CD8-positive, alpha-beta memory T cell (primary cell): ENCODE data around the gene ZP3. TPM values are rescaled to one million over a fixed set of nuclear protein-coding genes. Genes with fewer than 3 reads are reported as not detected.
"Not testable (repeated sequence)": the region's sequence is repeated elsewhere in the genome, so short reads cannot be mapped to it uniquely, and the experiment has no call there.

Experiments used
- CTCF ChIA-PET: fragments of 350-600 bp; sonication (Branson Sonifier 250); formaldehyde crosslinking; loops from one replicate; lab custom pipeline; 2021; ENCODE audit warnings: antibody characterized with exemption; lab: Charles Lee
- POLR2A ChIA-PET: fragments of 350-600 bp; sonication (Branson Sonifier 250); formaldehyde crosslinking; loops from one replicate; lab custom pipeline; 2021; ENCODE audit warnings: antibody characterized with exemption; lab: Charles Lee
- DNase-seq, 5 donors: peaks; one replicate each; pipeline versions ENCODE4 v3.0.0 to v3.0.0-alpha.2; 2020 to 2022; ENCODE audit warnings: mixed read lengths in 1 of 5
- H3K27ac ChIP-seq: one replicate; pipeline ENCODE4 v1.7.0; 2013; ENCODE audit warnings: low read depth, mild to moderate bottlenecking, low read length, moderate library complexity
- H3K27me3 ChIP-seq: 2 replicates; pipeline ENCODE4 v1.7.0; 2013; ENCODE audit warnings: low read length, mild to moderate bottlenecking; ENCODE audit not compliant: insufficient read depth, poor library complexity, severe bottlenecking
- H3K36me3 ChIP-seq: 2 replicates; pipeline ENCODE4 v1.7.0; 2013; ENCODE audit warnings: mild to moderate bottlenecking, low read length, moderate library complexity; ENCODE audit not compliant: insufficient read depth
- H3K4me1 ChIP-seq: 2 replicates; pipeline ENCODE4 v1.7.0; 2013; ENCODE audit warnings: mild to moderate bottlenecking, low read length, moderate library complexity; ENCODE audit not compliant: insufficient read depth
- H3K4me3 ChIP-seq: 2 replicates; pipeline ENCODE4 v1.7.0; 2013; ENCODE audit warnings: mild to moderate bottlenecking, low read length
- H3K9me3 ChIP-seq: 2 replicates; pipeline ENCODE4 v1.7.0; 2013; ENCODE audit warnings: mild to moderate bottlenecking, low read length
- H3K27ac Mint-ChIP-seq, 8 donors: one replicate each; pipeline ENCODE4 v1.8.0; 2020 to 2021; ENCODE audit warnings: mixed read lengths in 8 of 8, mild to moderate bottlenecking in 6 of 8, inconsistent platforms in 3 of 8, moderate library complexity in 3 of 8
- H3K27me3 Mint-ChIP-seq, 2 donors: one replicate each; pipeline ENCODE4 v1.8.0; 2020 to 2021; ENCODE audit warnings: mixed read lengths in 2 of 2, mild to moderate bottlenecking in 1 of 2, moderate library complexity in 1 of 2
- H3K36me3 Mint-ChIP-seq, 3 donors: one replicate each; pipeline ENCODE4 v1.8.0; 2020 to 2021; ENCODE audit warnings: mixed read lengths in 3 of 3, inconsistent platforms in 1 of 3, mild to moderate bottlenecking in 1 of 3
- H3K4me1 Mint-ChIP-seq, 3 donors: one replicate each; pipeline ENCODE4 v1.8.0; 2020 to 2021; ENCODE audit warnings: mixed read lengths in 3 of 3, inconsistent platforms in 1 of 3, mild to moderate bottlenecking in 1 of 3
- H3K4me3 Mint-ChIP-seq, 7 donors: one replicate each; pipeline ENCODE4 v1.8.0; 2020 to 2021; ENCODE audit warnings: mixed read lengths in 7 of 7, mild to moderate bottlenecking in 6 of 7, moderate library complexity in 4 of 7, inconsistent platforms in 2 of 7
- H3K9me3 Mint-ChIP-seq, 5 donors: one replicate each; pipeline ENCODE4 v1.8.0; 2020 to 2022; ENCODE audit warnings: mixed read lengths in 5 of 5, mild to moderate bottlenecking in 3 of 5, moderate library complexity in 2 of 5, inconsistent platforms in 1 of 5
- polyA plus RNA-seq: library from polyadenylated mRNA; unstranded; fragments of 300-500 nt; fragmentation: Illumina TruSeq; gene quantifications from one replicate; pipeline ENCODE4 v1.2.3, GENCODE V29; 2021
- total RNA-seq, 2 experiments: library from RNA; stranded (reverse); gene quantifications; one replicate each; pipeline ENCODE4 v1.2.3, GENCODE V29; 2021

Gene ZP3
- total and polyA plus RNA-seq, 3 experiments from 2014 or later, result 1.6 to 2.2 (median 1.6) TPM

- H3K4me3 ChIP-seq, H3K27ac Mint-ChIP-seq, H3K4me1 ChIP-seq, H3K27ac ChIP-seq, H3K4me1 Mint-ChIP-seq, CTCF ChIA-PET, H3K9me3 Mint-ChIP-seq, POLR2A ChIA-PET, H3K9me3 ChIP-seq, H3K36me3 Mint-ChIP-seq, H3K36me3 ChIP-seq, H3K27me3 ChIP-seq, H3K27me3 Mint-ChIP-seq: not testable (repeated sequence)
- H3K4me3 Mint-ChIP-seq, result peak within 1 kb of the TSS in 5 of 7 donors; percentile 29 to 86 (median 58)
- DNase-seq, result peak; percentile 32 to 81 (median 56)
These were observed 36.8 kb downstream of the ZP3 start, which contains the start of gene DTX2 for GRCh38 chr7:76461464-76462101. Gene DTX2 (plus strand): TSS chr7:76461709. CDS start chr7:76480510, 18,801 bp downstream.

- H3K36me3 Mint-ChIP-seq, H3K9me3 Mint-ChIP-seq, H3K9me3 ChIP-seq, H3K4me3 Mint-ChIP-seq, CTCF ChIA-PET, H3K4me1 ChIP-seq, DNase-seq, H3K27ac Mint-ChIP-seq, H3K36me3 ChIP-seq, H3K4me1 Mint-ChIP-seq, POLR2A ChIA-PET, H3K27me3 Mint-ChIP-seq, H3K27ac ChIP-seq, H3K27me3 ChIP-seq, H3K4me3 ChIP-seq: not testable (repeated sequence)
These were observed 37.6 kb downstream of the ZP3 start for GRCh38 chr7:76462271-76462882.

- H3K9me3 Mint-ChIP-seq, H3K4me1 Mint-ChIP-seq, H3K36me3 ChIP-seq, H3K4me1 ChIP-seq, H3K27ac ChIP-seq, CTCF ChIA-PET, H3K27me3 ChIP-seq, H3K4me3 ChIP-seq, H3K9me3 ChIP-seq, H3K27me3 Mint-ChIP-seq, H3K36me3 Mint-ChIP-seq, POLR2A ChIA-PET, DNase-seq, H3K27ac Mint-ChIP-seq, H3K4me3 Mint-ChIP-seq: not testable (repeated sequence)
These were observed 40.2 kb downstream of the ZP3 start for GRCh38 chr7:76464959-76465358.

GRCh38 chr7:76465950-76466349 lies 41.2 kb downstream of the ZP3 start:
- POLR2A ChIA-PET, CTCF ChIA-PET, H3K27ac ChIP-seq, H3K36me3 ChIP-seq, H3K4me1 Mint-ChIP-seq, H3K9me3 Mint-ChIP-seq, DNase-seq, H3K9me3 ChIP-seq, H3K27ac Mint-ChIP-seq, H3K4me1 ChIP-seq, H3K27me3 ChIP-seq, H3K27me3 Mint-ChIP-seq, H3K36me3 Mint-ChIP-seq, H3K4me3 ChIP-seq, H3K4me3 Mint-ChIP-seq: not testable (repeated sequence)

DNA sequence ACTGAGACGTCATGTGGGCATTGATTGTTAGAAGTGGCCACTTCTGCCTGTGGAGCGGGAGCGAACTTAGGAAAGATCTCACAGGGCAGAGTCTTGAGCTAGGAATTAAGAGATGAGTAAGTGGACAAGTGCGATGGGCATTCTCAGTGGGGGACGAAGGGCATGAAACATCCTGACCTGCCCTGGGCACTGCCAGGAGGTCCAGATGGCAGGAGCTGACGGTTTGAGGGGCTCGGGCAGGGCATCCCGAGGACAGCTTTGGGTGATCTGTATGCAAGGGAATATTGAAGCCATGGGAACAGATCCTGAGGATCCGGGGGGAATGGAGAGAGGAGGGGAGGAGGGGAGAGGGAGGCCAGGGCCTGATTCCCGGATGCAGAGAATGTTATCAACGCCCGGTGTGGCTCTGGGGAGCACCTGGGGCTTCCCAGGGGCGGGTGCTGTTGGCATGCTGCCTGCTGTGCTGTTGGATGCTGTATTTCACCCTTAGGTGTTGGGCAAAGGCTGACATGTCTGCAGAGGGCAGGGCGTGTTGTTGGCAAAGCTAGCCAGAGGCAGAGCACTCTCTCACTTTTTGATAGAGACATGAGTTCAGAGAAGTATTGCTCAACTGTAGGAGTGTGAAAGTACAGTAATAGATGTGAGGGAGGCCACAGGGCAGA lies 43.1 kb downstream of the ZP3 start:
- H3K9me3 ChIP-seq, H3K36me3 ChIP-seq, CTCF ChIA-PET, H3K27ac ChIP-seq, H3K4me3 ChIP-seq, DNase-seq, H3K4me1 ChIP-seq, H3K36me3 Mint-ChIP-seq, H3K4me1 Mint-ChIP-seq, H3K27me3 ChIP-seq, POLR2A ChIA-PET, H3K9me3 Mint-ChIP-seq, H3K4me3 Mint-ChIP-seq, H3K27ac Mint-ChIP-seq, H3K27me3 Mint-ChIP-seq: not testable (repeated sequence)

DNA sequence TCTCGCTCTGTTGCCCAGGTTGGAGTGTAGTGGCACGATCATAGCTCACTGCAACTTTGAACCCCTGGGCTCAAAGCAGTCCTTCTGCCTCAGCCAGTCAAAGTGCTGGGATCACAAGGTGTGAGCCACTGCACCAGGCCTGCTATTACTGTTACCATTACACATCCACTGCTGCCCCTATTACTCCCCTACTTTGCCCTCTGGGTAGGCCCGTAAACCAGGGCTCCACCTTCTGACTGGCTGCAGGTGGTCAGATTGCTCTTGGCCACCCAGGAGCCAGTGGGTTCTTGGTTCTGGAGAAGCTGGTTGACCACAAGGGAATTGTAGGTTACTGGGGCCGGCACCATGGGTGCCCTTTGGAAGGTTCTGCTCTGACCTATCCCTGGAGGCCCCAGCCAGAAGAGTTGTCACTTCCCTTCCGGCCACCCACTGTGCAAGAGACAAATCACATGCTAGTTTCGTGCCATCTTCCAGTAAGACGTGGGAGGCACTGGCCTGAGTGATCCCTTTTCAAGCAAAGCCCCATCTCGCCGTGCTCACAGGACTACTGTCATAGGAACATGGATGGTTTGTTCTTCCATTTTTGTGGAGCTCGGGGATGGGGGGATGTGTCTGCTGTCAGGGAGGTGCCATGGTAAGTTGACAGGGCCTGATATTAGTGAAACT lies 46.9 kb downstream of the ZP3 start:
- H3K27ac Mint-ChIP-seq, POLR2A ChIA-PET: not testable (repeated sequence)

DNA sequence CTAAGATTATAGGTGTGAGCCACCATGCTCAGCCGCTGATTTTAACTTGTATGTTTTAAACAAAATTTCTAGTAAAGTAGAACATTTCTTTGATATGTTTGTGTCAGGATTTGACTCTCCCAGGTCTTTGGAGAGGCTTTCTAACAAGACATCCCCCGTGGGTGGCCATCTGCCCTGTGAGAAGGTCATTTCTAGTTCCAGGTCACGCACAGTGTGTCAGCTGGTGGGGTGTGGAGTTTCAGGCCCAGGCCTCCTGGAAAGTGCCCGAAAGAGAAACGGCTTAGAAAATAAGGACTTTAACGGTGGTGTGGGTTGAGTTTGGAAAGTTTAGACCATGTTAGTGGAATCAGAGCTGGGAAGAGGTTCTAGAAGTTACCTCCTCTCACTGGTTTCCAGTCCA lies 48.3 kb downstream of the ZP3 start:
- H3K27me3 ChIP-seq, H3K27ac Mint-ChIP-seq, H3K4me3 Mint-ChIP-seq, H3K9me3 Mint-ChIP-seq, DNase-seq, H3K9me3 ChIP-seq, H3K27ac ChIP-seq, H3K27me3 Mint-ChIP-seq, H3K4me1 Mint-ChIP-seq, H3K4me1 ChIP-seq, CTCF ChIA-PET, H3K36me3 ChIP-seq, H3K4me3 ChIP-seq, H3K36me3 Mint-ChIP-seq, POLR2A ChIA-PET: not testable (repeated sequence)

More for the DNA sequence above, 46.9 kb downstream of the ZP3 start:
- CTCF ChIA-PET, H3K4me1 ChIP-seq, H3K4me3 Mint-ChIP-seq, H3K9me3 ChIP-seq, H3K4me3 ChIP-seq, H3K36me3 Mint-ChIP-seq, H3K36me3 ChIP-seq, H3K4me1 Mint-ChIP-seq, H3K27me3 ChIP-seq, H3K27me3 Mint-ChIP-seq, H3K9me3 Mint-ChIP-seq, DNase-seq, H3K27ac ChIP-seq: not testable (repeated sequence)

GRCh38 chr7:76476280-76476679 lies 51.5 kb downstream of the ZP3 start:
- H3K4me1 Mint-ChIP-seq, DNase-seq, H3K9me3 ChIP-seq, H3K27ac Mint-ChIP-seq, POLR2A ChIA-PET, CTCF ChIA-PET, H3K27me3 ChIP-seq, H3K36me3 ChIP-seq, H3K4me1 ChIP-seq, H3K9me3 Mint-ChIP-seq, H3K27ac ChIP-seq, H3K4me3 ChIP-seq, H3K27me3 Mint-ChIP-seq, H3K4me3 Mint-ChIP-seq: not testable (repeated sequence)
- peaks cover 0 to 12% (median 0%) of the 10 kb centered on the region in 3 donors for H3K36me3 Mint-ChIP-seq
